ENCODE data around the gene NDUFA11.

Gene NDUFA11

GRCh38 chr19:5932146-5932545 is 28.6 kb upstream of the NDUFA11 start:
- no peak for DNase-seq

DNA sequence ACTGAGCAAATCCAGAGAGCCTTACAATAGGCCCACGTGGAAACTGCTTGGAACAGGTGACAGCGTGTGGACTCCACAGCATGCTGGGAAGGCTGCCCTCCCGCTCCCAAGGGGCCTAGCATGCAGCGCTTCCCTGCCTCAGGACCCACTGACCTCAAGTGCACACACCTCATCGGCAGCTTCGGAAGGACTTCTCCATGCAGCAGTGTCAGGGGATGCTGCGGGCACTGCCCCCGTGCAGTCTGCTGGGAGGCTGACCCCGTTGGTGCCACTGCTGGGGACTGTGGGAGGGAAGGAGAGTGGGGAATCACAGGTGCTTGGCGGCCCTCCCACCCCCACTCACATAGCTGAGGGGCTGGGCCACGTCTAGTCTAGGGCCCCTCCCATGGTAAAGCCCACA is 27.7 kb upstream of the NDUFA11 start:
- DNase-seq: no peak

GRCh38 chr19:5929625-5930024 is 26.0 kb upstream of the NDUFA11 start:
- DNase-seq: no peak

- no peak for DNase-seq
Measured at GRCh38 chr19:5929179-5929578, 25.6 kb upstream of the NDUFA11 start.

DNA sequence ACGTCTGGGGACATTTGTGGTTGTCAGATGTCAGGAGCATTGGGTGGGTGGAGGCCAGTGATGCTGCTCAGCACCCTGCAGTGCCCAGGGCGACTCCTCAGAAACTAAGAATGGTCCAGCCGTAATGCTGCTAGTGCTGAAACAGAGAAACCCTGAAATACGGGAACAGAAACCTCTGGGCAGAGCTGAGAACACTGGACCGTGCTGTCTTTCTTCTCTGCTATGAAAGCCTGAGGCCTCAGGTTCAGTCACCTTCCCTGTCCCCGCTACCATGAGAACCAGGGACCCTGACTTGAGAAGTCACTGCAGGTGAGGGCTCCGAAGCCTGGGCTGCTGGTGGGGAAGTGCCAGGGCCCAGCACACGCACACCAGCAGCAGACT is 23.8 kb upstream of the NDUFA11 start:
- no peak for DNase-seq

- no peak for DNase-seq
Measured at GRCh38 chr19:5926641-5927440, 23.3 kb upstream of the NDUFA11 start.

- no peak for DNase-seq
Measured at GRCh38 chr19:5925830-5926427, 22.3 kb upstream of the NDUFA11 start.

- DNase-seq: no peak
Measured at GRCh38 chr19:5923356-5923755, 19.8 kb upstream of the NDUFA11 start.

DNA sequence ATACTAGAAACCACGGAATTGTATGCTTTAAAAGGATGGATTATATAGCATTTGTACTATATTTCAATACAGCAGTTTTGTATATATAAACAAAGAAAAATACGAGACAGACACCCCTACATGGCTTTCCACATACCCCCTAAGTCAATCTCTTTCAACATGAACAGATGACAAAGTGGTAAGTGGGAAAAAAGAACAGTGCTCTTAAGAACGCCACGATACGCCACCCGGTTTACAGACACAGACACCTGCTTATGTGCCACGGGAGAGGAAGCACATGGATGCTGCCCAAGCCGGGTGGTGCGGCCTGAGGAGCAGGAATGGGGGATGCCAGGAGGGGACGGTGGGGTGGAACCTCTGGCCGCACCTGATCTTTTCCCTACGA is 18.6 kb upstream of the NDUFA11 start:
- DNase-seq: no peak

DNA sequence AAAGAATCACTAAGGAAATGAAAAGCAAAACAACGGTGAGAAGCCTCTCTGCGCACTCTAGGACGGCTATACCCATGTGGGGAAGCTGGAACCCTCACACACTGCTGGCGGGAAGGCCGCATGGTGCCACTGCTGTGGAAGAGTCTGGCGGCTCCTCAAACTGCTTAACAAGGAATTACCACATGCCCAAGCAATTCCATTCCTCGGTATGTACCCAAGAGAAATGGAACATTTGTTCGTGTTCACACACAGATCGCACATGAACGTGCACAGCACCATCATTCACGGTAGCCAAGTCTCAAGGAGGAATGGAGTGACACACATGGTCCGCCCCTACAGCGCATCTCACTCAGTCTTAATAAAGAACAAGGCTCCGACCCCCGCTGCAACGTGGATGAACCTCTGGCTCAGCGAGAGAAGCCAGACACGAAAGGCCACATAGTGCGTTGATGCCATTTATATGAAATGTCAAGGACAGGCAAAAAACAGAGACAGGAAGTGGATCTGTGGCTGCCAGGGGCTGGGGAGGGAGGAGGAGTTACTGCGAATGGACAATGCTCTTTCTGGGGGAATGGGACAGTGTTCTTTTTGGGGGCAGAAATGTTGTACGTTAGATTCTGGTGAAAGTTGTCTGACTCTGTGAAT is 18.0 kb upstream of the NDUFA11 start:
- DNase-seq: no peak

DNA sequence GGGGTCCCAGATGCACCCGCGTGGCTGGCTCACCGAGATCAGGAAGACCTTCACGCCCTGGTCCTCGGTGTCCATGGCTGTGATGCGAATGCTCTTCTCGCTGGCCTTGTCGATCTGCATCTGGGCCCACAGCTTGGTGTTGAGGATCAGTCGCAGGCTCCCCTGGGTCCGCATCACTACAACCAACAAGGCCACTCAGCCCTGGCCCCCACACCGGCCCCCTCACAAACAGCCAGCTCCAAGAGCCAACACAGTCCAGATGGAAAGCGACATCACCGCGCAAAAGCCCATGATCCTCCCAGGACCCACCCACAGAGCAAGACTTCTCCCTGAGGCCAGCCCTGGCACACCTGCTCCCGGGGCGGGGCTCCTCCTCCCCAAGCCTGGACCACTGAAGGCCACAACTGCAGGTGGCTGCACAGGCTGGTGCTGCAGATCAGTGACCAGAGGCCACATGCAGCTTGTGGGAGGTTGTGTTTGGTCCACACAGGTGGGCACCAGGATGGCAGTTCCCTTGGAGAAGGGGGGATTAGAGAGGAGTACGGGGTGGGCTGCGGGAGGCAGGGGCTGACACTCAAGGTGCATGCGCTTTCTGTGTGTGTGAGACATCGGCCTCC is 15.0 kb upstream of the NDUFA11 start:
- no peak for DNase-seq

- DNase-seq: no peak
Measured at GRCh38 chr19:5917431-5918107, 14.0 kb upstream of the NDUFA11 start.

DNA sequence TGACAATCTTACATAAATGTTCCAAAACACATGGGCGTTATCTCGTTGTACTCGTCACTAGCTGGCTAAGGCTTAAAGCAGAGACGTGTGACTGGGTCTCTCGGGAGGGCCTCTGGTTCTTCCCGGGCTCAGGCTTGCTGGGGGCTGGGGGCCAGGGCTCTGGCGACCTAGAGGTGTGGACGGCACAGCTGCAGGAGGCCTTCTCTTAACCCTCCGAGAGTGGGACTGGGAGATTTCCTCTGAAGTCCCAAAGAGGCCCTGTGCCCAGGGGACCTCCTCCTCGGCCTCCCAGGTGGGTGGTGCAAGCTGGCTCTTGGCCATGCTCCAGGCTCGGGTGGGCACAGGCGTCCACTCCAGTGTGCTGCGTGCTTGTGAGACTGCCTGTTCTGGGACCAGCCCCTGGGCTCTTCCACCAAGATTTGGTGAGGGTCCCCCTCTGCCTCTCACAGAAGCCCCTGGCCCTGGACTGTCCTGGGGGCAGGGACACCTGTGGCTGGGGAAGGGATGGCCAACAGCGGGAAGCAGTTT is 12.7 kb upstream of the NDUFA11 start:
- DNase-seq: no peak

GRCh38 chr19:5915782-5916165 is 12.2 kb upstream of the NDUFA11 start:
- no peak for DNase-seq

DNA sequence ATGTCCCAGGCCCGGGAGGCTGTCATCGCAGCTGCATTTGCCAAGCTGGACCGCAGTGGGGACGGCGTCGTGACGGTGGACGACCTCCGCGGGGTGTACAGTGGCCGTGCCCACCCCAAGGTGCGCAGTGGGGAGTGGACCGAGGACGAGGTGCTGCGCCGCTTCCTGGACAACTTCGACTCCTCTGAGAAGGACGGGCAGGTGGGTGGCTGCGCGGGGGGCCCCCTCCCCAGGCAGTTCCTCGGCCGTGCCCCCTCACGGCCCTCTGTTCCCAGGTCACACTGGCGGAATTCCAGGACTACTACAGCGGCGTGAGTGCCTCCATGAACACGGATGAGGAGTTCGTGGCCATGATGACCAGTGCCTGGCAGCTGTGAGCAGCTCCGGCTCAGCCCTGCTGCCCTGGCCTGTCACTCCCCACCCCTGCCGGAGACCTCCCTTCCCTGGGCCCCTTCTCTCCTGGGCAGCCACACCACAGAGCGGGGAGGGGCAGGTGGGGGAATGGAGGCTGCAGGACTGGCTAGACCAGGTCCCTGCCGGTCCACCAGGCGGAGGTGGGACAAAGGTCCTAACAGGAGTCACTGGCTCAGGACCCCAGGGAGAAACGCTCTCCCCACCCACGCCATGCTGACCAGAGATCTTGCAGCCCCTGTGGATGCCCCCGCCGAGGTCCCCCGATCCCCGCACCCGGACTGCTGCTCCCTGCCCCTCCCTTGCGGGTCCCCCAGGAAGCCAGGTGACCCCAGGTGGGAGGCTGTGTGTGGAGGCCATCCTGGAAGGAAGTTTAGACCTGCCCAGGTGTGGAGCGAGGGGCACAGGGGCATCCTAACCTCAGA is 11.6 kb upstream of the NDUFA11 start:
- DNase-seq: no peak

GRCh38 chr19:5914358-5914774 is 10.8 kb upstream of the NDUFA11 start:
- no peak for DNase-seq

GRCh38 chr19:5913739-5914357 is 10.3 kb upstream of the NDUFA11 start, which contains the start of gene CAPS:
Gene CAPS (plus strand): TSS chr19:5914254. CDS start chr19:5914407, 153 bp downstream.
- no peak for DNase-seq

GRCh38 chr19:5911366-5911765 is 7.8 kb upstream of the NDUFA11 start:
- DNase-seq: no peak

DNA sequence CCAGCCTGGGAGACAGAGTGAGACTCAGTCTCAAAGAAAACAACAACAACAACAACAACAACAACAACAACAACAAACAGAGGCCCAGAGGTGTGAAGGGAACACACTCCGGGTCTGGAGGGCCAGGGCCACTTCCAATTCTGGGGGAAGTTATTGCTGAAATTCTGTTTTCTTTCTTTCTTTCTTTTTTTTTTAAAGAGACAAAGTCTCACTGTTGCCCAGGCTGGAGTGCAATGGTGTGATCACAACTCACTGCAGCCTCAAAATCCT is 7.0 kb upstream of the NDUFA11 start:
- DNase-seq: no peak

GRCh38 chr19:5908773-5909442 is 5.3 kb upstream of the NDUFA11 start:
- DNase-seq: no peak

DNA sequence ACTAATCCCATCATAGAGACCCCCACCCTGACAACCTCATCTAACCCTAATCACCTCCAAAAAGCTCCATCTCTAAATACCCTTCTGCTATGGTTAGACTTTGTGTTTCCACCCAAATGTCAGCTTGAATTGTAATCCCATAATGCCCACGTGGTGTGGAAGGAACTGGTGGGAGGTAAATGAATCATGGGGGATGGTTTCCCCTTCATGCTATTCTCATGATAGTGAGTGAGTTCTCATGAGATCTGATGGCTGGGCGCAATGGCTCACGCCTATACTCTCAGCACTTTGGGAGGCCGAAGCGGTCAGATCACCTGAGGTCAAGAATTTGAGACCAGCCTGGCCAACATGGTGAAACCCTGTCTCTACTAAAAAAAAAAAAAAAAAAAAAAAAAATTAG is 3.7 kb upstream of the NDUFA11 start:
- DNase-seq: no peak
